Muscle of leg (tissue), 11 donors: Measurements from ENCODE around the gene SNRK. TPM values are rescaled to one million over a fixed set of nuclear protein-coding genes. Genes with fewer than 3 reads are reported as not detected.
A peak's percentile ranks its signal among the peaks of the same experiment; 100 is the strongest.

Experiments
- DNase-seq: peaks from one replicate; pipeline ENCODE4 v3.0.0; 2013
- H3K27ac ChIP-seq: one replicate; pipeline ENCODE4 v1.5.1; 2013; ENCODE audit warnings: mild to moderate bottlenecking, low read length, control low read depth
- H3K27me3 ChIP-seq: one replicate; pipeline ENCODE4 v1.6.1; 2013; ENCODE audit warnings: low read length; ENCODE audit not compliant: control insufficient read depth, insufficient read depth
- H3K36me3 ChIP-seq: one replicate; pipeline ENCODE4 v1.6.1; 2013; ENCODE audit warnings: low read length; ENCODE audit not compliant: control insufficient read depth, insufficient read depth
- H3K4me1 ChIP-seq: one replicate; pipeline ENCODE4 v1.6.1; 2013; ENCODE audit warnings: low read length; ENCODE audit not compliant: control insufficient read depth, insufficient read depth
- H3K4me3 ChIP-seq: one replicate; pipeline ENCODE4 v1.5.1; 2013; ENCODE audit warnings: low read length, control low read depth
- H3K9me3 ChIP-seq: replicated peaks from 2 replicates; pipeline ENCODE4 v1.6.1; 2013; ENCODE audit warnings: low read depth, low read length; ENCODE audit not compliant: control insufficient read depth
- WGBS: methylation state at CpG from one replicate; pipeline ENCODE4 v1.1.5; 2013; ENCODE audit warnings: missing lambda C conversion rate; ENCODE audit not compliant: insufficient coverage; 5-methylcytosine and 5-hydroxymethylcytosine counted together
- polyA plus RNA-seq, 8 donors: library from polyadenylated mRNA; unstranded; fragments of 120-200 nt; gene quantifications; one replicate each; pipeline versions ENCODE4 v1.2.1 to v1.2.3, GENCODE V29; 2013; ENCODE audit warnings: inconsistent platforms in 1 of 8, low replicate concordance in 1 of 8; ENCODE audit not compliant: insufficient read length in 8 of 8, insufficient read depth in 1 of 8
- total RNA-seq: library from RNA; stranded (reverse); fragments of 120-200 nt; gene quantifications from one replicate; pipeline ENCODE4 v1.2.4, GENCODE V29; 2013

Gene SNRK
- total and polyA plus RNA-seq, 9 donors, result 27.6 to 37.5 (median 31.5) TPM

DNA sequence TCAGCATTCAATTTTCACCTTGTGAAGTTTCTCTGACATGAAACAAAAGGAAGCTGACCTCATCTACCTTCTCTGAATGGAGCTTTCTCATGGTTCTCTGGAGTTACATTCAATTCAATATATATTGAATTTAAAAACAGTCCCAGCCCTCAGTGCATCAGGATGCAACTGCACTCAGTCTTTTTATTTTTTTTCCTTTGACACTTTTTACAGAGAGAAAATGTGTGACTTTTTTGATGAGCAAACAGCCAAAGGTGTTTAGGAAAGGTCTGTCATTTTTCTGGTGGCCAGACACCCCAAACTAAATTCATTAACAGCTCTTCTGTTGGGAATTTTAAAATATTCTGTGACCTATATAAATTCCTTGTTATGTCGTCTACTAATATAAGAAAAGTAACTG lies 19.3 kb upstream of the SNRK start:
- H3K36me3 ChIP-seq, result no peaks in the 10 kb centered on the region
- H3K4me3 ChIP-seq, result no peak overlapping the region
- DNase-seq, result no peak
- H3K27me3 ChIP-seq, result no peaks in the 10 kb centered on the region
- H3K4me1 ChIP-seq, result no peaks in the 10 kb centered on the region
- H3K27ac ChIP-seq, result no peak overlapping the region
- H3K9me3 ChIP-seq, result no peaks in the 10 kb centered on the region
- no CpG with 5 or more reads among the region's 1 CpG for WGBS

DNA sequence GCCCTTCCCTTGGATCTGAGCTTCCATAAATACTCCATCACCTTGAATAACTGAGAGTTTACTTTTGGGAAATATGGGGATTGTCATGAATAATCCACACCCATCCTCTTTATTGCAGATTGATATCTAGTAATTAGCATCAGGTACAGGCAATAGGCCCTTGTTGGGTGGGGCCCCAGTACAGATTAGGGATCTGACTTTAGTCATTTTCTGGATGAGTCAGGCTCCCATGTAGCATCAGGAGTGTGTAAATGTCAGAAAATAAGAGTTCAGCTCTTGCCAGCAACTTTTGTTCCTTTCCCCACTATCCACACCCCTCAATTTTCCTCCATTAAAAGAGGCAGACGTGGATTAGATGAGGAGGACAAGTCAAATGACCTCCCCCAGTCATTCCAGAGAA lies 17.7 kb upstream of the SNRK start:
- no peaks in the 10 kb centered on the region for H3K27me3 ChIP-seq
- no peaks in the 10 kb centered on the region for H3K36me3 ChIP-seq
- H3K4me3 ChIP-seq, result no peak overlapping the region
- no peak for DNase-seq
- peaks cover 5% of the 10 kb centered on the region for H3K4me1 ChIP-seq
- WGBS, result no CpG with 5 or more reads among the region's 1 CpG
- no peaks in the 10 kb centered on the region for H3K9me3 ChIP-seq
- no peak overlapping the region for H3K27ac ChIP-seq

DNA sequence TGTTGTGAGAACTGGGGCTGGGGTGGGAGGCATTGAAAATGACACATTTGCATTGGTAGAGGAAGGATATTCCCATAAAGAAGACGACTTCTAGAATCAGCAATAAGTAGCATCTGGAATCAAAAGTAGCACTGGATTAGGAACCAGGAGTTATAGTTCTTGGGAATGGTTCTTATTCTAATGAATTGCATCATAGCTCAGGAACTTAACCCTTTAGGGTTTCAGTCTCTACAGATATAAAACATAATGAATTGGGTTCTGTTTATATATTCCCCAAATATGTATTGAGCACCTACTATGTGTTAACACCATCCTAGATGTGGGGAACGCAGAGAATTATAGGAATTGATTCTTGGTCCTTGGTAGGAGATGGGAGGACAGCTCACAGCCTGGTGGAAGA lies 16.3 kb upstream of the SNRK start:
- peaks cover 5% of the 10 kb centered on the region for H3K4me1 ChIP-seq
- no CpG with 5 or more reads among the region's 2 CpGs for WGBS
- no peaks in the 10 kb centered on the region for H3K9me3 ChIP-seq
- no peak overlapping the region for H3K4me3 ChIP-seq
- no peak overlapping the region for H3K27ac ChIP-seq
- H3K36me3 ChIP-seq, result no peaks in the 10 kb centered on the region
- no peaks in the 10 kb centered on the region for H3K27me3 ChIP-seq
- DNase-seq, result no peak

GRCh38 chr3:43273416-43273815 lies 12.9 kb upstream of the SNRK start:
- Histone ChIP-seq H3K4me1 (peaks cover 5% of the 10 kb centered on the region), H3K27ac (peak overlapping the region; percentile 75), H3K9me3 (no peaks in the 10 kb centered on the region), H3K4me3 (no peak overlapping the region), H3K27me3 (no peaks in the 10 kb centered on the region), H3K36me3 (no peaks in the 10 kb centered on the region)
- WGBS, result 53% methylated on average over 2 of the region's 2 CpGs
- peak; percentile 87 for DNase-seq

DNA sequence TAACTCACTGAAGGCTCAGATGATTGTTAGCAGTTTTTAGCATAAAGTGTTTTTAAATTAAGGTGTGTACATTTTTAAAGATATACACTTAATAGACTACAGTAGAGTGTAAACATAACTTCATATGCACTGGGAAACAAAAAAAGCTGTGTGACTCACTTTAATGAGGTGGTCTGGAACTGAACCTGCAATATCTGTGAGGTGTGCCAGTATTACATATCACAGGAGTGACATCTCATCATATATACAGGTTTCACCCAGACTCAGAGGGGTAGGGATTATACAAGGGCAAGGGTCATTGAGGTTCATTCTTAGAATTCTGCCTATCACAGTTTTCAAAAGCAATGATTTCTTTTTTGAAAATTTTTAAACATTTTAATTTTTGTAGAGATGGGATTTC lies 7.3 kb upstream of the SNRK start:
- Histone ChIP-seq H3K27ac (no peak overlapping the region), H3K4me1 (no peaks in the 10 kb centered on the region), H3K27me3 (no peaks in the 10 kb centered on the region), H3K36me3 (no peaks in the 10 kb centered on the region), H3K4me3 (no peak overlapping the region), H3K9me3 (no peaks in the 10 kb centered on the region)
- DNase-seq, result no peak

DNA sequence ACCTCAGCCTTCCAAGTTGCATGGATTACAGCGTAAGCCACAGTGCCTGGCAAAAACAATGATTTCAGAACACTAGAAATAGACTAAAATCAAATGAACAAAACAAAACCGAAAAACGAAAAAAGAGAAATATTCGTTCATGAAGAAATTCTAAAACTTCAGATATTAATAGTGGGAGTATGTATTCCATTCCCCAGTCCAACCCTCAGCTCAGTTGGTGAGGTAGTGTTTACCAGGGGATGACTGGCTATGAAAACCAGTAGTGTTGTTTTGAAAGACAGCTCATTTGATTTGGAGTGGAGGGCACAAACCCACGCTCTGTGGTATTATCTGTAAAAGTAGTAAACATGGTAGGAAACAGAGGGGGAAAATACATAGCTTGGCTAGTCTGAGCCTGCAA lies 6.8 kb upstream of the SNRK start:
- DNase-seq, result no peak
- Histone ChIP-seq H3K9me3 (no peaks in the 10 kb centered on the region), H3K27ac (no peak overlapping the region), H3K4me3 (no peak overlapping the region), H3K36me3 (no peaks in the 10 kb centered on the region), H3K4me1 (no peaks in the 10 kb centered on the region), H3K27me3 (no peaks in the 10 kb centered on the region)
- WGBS, result 80% methylated on average over 1 of the region's 5 CpGs

GRCh38 chr3:43281020-43281419 lies 5.3 kb upstream of the SNRK start:
- no peak for DNase-seq
- Histone ChIP-seq H3K9me3 (no peaks in the 10 kb centered on the region), H3K4me1 (peaks cover 5% of the 10 kb centered on the region), H3K27ac (no peak overlapping the region), H3K36me3 (no peaks in the 10 kb centered on the region), H3K27me3 (no peaks in the 10 kb centered on the region), H3K4me3 (no peak overlapping the region)
- no CpG with 5 or more reads among the region's 2 CpGs for WGBS

- Histone ChIP-seq H3K4me1 (peaks cover 13% of the 10 kb centered on the region), H3K36me3 (no peaks in the 10 kb centered on the region), H3K27ac (no peak overlapping the region), H3K4me3 (no peak overlapping the region), H3K27me3 (no peaks in the 10 kb centered on the region), H3K9me3 (no peaks in the 10 kb centered on the region)
- no peak for DNase-seq
- no CpG with 5 or more reads among the region's 1 CpG for WGBS
Measured at GRCh38 chr3:43284171-43284570, 2.2 kb upstream of the SNRK start.

GRCh38 chr3:43285644-43286043 lies 696 bp upstream of the SNRK start:
- Histone ChIP-seq H3K27me3 (no peaks in the 10 kb centered on the region), H3K27ac (peak overlapping the region; percentile 80), H3K4me1 (peaks cover 18% of the 10 kb centered on the region), H3K9me3 (no peaks in the 10 kb centered on the region), H3K4me3 (peak overlapping the region; percentile 68), H3K36me3 (peaks cover 5% of the 10 kb centered on the region)
- 26% methylated on average over 11 of the region's 11 CpGs for WGBS
- no peak for DNase-seq

- no peaks in the 10 kb centered on the region for H3K27me3 ChIP-seq
- peaks cover 22% of the 10 kb centered on the region for H3K4me1 ChIP-seq
- H3K36me3 ChIP-seq, result peaks cover 8% of the 10 kb centered on the region
- 0% methylated on average over 42 of the region's 54 CpGs for WGBS
- H3K27ac ChIP-seq, result peak overlapping the region; percentile 83
- DNase-seq, result peak; percentile 42
- H3K9me3 ChIP-seq, result no peaks in the 10 kb centered on the region
- peak overlapping the region; percentile 76 for H3K4me3 ChIP-seq
Measured at GRCh38 chr3:43286841-43287499, 630 bp downstream of the SNRK start.

GRCh38 chr3:43287500-43287873 lies 1.1 kb downstream of the SNRK start:
- peak overlapping the region; percentile 76 for H3K4me3 ChIP-seq
- H3K27me3 ChIP-seq, result no peaks in the 10 kb centered on the region
- H3K27ac ChIP-seq, result peak overlapping the region; percentile 83
- WGBS, result no CpG with 5 or more reads among the region's 3 CpGs
- no peaks in the 10 kb centered on the region for H3K9me3 ChIP-seq
- peaks cover 8% of the 10 kb centered on the region for H3K36me3 ChIP-seq
- peaks cover 22% of the 10 kb centered on the region for H3K4me1 ChIP-seq
- no peak for DNase-seq
